Right lobe of liver (tissue), 6 donors: Measurements from ENCODE around the gene ZNF474. TPM values are rescaled to one million over a fixed set of nuclear protein-coding genes. Genes with fewer than 3 reads are reported as not detected.

Experiments used
- ATAC-seq, 4 donors: fragments of 200-7000 bp; cut with Tn5 transposase; one replicate each; pipeline ENCODE4 v1.9.1; 2020; ENCODE audit warnings: mild to moderate bottlenecking in 4 of 4, moderate library complexity in 4 of 4
- DNase-seq, 3 donors: peaks; one replicate each; pipeline ENCODE4 v3.0.0-alpha.2; 2020
- H3K27ac ChIP-seq, 3 donors: fragments of 200-600 bp; one replicate each; pipeline ENCODE4 v1.8.0; 2022
- H3K27me3 ChIP-seq, 2 donors: fragments of 200-600 bp; one replicate each; pipeline ENCODE4 v1.8.0; 2022
- H3K36me3 ChIP-seq, 4 donors: fragments of 200-600 bp; sonication (generic) in 1 of 4; one replicate each; pipeline versions ENCODE4 v1.5.1 to v1.8.0; 2017 to 2022; ENCODE audit warnings: control low read depth in 1 of 4
- H3K4me1 ChIP-seq, 4 donors: fragments of 200-600 bp; sonication (generic) in 1 of 4; one replicate each; pipeline versions ENCODE4 v1.5.1 to v1.8.0; 2017 to 2022; ENCODE audit warnings: control low read depth in 1 of 4
- H3K4me3 ChIP-seq, 3 donors: fragments of 200-600 bp; one replicate each; pipeline ENCODE4 v1.8.0; 2022
- H3K9me3 ChIP-seq, 4 donors: fragments of 200-600 bp; sonication (generic) in 1 of 4; one replicate each; pipeline versions ENCODE4 v1.5.1 to v1.8.0; 2017 to 2022; ENCODE audit warnings: control low read depth in 1 of 4
- POLR2A ChIP-seq: fragments of 450-650 bp; IDR thresholded peaks from one replicate; pipeline ENCODE4 v1.6.1; 2017; ENCODE audit warnings: antibody characterized with exemption, mild to moderate bottlenecking
- WGBS: methylation state at CpG from one replicate; pipeline ENCODE4 v1.1.6; 2018; ENCODE audit warnings: low coverage, low lambda C conversion rate; ENCODE audit not compliant: insufficient coverage; ENCODE audit errors: missing lambda C conversion rate; 5-methylcytosine and 5-hydroxymethylcytosine counted together
- intact Hi-C, 2 donors: fragments of 100-400 bp; cut with DNase I; formaldehyde crosslinking; loops; one replicate each; pipeline versions ENCODE4 v1.11.2 to v1.14.1; 2022
- total RNA-seq, 6 experiments: library from RNA; depleted of rRNA in 2 of 6; stranded (reverse); fragments of >200 nt in 2 of 6; fragmentation: NEBNext Ultra II Directional in 3 of 6; extraction: Animal tissue kit (Norgen Biotek cat#: 25700) in 3 of 6; gene quantifications; one replicate each; pipeline versions ENCODE4 v1.1.0 to v1.2.4, GENCODE V29; 2016 to 2023
- TF ChIP-seq, protein P1 (sequence below), 4 donors: fragments of 200-600 bp in 3 of 4; fragments of 450-650 bp in 1 of 4; IDR thresholded peaks; one replicate each; pipeline versions ENCODE4 v1.5.1 to v1.8.0; 2016 to 2022; ENCODE audit warnings: antibody characterized with exemption in 4 of 4, mild to moderate bottlenecking in 2 of 4
- donor health status: DM: no; HTN: yes; CAD: no.
- donor health status: DM: no; HTN: no; CAD: no.
- donor health status: DM: no; HTN: no; CAD: no.
- donor health status: DM: no; HTN: yes; CAD: no.
- donor health status: DM: no; HTN: yes; CAD: no.

ZNF474 gene
- total RNA-seq, 6 experiments from 2014 or later = 0.12 TPM; not detected in 5

DNA sequence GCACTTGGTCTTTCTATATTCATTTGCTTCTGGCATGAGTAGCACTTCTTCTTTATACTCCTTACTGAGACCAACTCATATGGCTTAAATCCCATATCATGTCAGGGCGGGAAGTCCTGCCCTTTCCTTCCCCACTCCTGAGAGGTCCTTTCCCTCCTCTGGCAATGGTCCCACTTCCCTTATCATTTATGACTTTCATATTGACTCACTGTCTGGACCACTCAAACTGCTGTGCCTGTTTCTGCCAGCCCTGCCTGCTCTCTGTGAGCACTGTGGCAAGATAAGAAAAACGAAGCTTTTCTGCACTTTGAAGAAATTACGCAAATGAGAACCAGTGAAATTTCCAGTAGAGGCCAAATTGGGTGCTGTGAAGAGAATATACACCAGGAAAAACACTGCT is 58.1 kb downstream of the ZNF474 start:
- Histone ChIP-seq H3K27me3 (no peaks in the 10 kb centered on the region), H3K27ac (no peak overlapping the region), H3K9me3 (no peaks in the 10 kb centered on the region), H3K4me3 (no peak overlapping the region), H3K36me3 (no peaks in the 10 kb centered on the region), H3K4me1 (no peaks in the 10 kb centered on the region)
- ATAC-seq = peak in 3 of 4 donors; percentile 37 to 59 (median 55)
- WGBS = 40% methylated on average over 3 of the region's 3 CpGs
- TF ChIP-seq, protein P1, sequence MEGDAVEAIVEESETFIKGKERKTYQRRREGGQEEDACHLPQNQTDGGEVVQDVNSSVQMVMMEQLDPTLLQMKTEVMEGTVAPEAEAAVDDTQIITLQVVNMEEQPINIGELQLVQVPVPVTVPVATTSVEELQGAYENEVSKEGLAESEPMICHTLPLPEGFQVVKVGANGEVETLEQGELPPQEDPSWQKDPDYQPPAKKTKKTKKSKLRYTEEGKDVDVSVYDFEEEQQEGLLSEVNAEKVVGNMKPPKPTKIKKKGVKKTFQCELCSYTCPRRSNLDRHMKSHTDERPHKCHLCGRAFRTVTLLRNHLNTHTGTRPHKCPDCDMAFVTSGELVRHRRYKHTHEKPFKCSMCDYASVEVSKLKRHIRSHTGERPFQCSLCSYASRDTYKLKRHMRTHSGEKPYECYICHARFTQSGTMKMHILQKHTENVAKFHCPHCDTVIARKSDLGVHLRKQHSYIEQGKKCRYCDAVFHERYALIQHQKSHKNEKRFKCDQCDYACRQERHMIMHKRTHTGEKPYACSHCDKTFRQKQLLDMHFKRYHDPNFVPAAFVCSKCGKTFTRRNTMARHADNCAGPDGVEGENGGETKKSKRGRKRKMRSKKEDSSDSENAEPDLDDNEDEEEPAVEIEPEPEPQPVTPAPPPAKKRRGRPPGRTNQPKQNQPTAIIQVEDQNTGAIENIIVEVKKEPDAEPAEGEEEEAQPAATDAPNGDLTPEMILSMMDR (IDR thresholded peaks at IDR 0.05) = no peak
- TF ChIP-seq POLR2A = no peak
- DNase-seq = no peak
- intact Hi-C loops = no loop called here

DNA sequence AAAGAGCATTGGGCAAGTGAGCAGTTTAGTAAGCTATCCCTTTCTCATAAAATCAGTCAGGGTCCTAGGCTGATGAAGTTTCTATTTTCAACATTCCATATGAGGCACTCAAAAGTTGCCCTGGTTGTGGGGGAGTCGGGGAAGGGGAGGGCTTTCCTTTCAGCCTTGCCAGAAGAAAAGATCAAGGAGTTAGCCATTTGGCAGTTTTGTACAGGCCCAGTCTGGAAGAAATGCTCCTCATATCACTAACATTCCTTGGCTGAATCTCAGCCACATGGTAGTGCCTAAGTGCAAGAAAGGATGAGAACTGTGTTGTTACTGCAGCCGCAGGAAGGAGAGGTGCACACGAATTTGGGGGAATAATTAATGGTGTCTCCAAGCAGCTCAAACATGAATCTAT is 60.8 kb downstream of the ZNF474 start:
- no peaks in the 10 kb centered on the region for H3K27me3 ChIP-seq
- no peak for ATAC-seq
- no peak overlapping the region for H3K4me3 ChIP-seq
- H3K4me1 ChIP-seq = no peaks in the 10 kb centered on the region
- intact Hi-C loops = loop anchor here in 1 of 2 donors (10.0 kb wide), 1 partner anchor 305 kb away; no protein-coding TSS in a partner anchor
- no peaks in the 10 kb centered on the region for H3K36me3 ChIP-seq
- no peaks in the 10 kb centered on the region for H3K9me3 ChIP-seq
- H3K27ac ChIP-seq = no peak overlapping the region
- DNase-seq = no peak
- no peak for TF ChIP-seq POLR2A
- TF ChIP-seq, protein P1 (IDR thresholded peaks at IDR 0.05) = no peak
- WGBS = 34% methylated on average over 3 of the region's 3 CpGs

DNA sequence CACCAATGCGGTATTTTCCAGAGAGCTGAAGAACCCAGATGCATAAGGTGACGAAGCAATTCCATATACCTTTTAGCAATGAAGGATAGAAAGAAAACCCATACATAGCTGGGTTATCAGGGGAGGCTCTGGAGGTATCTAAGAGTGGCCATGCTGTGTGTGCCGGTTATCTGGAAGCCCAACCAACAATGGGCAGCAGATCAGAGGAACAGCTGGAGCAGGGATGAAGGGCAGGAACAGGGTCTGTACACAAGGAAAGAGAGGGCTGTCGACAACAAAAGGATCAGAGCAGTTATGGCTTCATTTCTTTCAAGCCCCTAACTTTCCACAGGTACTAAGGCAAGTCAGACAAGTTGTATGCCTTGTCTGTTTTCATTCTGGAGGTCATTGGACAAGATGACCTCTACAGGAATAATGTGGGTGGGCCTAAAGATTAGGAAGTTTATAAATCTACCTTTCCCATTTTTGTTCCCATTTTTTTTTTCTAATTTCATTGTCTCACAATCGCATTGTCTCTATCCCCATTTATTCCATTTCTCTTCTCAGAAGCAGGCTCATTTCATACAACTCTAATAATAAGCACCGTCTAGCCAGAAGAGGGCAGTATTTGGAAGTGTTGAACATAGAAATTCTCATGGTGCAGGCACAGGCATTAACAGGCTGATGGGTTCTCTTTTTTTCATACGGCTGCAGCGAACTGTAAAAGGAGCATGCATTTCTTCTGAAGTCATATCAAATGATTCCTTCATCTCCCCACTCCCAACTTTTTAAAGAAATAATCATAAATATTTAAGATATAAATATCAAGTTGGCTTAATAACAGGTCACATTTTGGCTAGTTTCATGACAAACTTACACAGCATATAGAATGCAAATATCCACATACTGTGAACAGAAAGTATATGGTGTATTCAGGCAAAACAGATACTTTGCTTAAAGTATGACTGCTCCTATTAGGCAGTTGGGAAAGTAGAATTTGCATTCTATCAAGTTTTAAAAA is 63.5 kb downstream of the ZNF474 start:
- no peaks in the 10 kb centered on the region for H3K36me3 ChIP-seq
- 41% methylated on average over 8 of the region's 8 CpGs for WGBS
- H3K4me3 ChIP-seq = no peak overlapping the region
- no peaks in the 10 kb centered on the region for H3K9me3 ChIP-seq
- intact Hi-C loops = loop anchor here in 1 of 2 donors (10.0 kb wide), 1 partner anchor 302 kb away; no protein-coding TSS in a partner anchor
- no peaks in the 10 kb centered on the region for H3K27me3 ChIP-seq
- no peak for TF ChIP-seq POLR2A
- TF ChIP-seq, protein P1 (IDR thresholded peaks at IDR 0.05) = peak; percentile 51 to 62 (median 54)
- H3K27ac ChIP-seq = no peak overlapping the region
- no peak for DNase-seq
- no peaks in the 10 kb centered on the region for H3K4me1 ChIP-seq
- peak; percentile 81 to 87 (median 84) for ATAC-seq

DNA sequence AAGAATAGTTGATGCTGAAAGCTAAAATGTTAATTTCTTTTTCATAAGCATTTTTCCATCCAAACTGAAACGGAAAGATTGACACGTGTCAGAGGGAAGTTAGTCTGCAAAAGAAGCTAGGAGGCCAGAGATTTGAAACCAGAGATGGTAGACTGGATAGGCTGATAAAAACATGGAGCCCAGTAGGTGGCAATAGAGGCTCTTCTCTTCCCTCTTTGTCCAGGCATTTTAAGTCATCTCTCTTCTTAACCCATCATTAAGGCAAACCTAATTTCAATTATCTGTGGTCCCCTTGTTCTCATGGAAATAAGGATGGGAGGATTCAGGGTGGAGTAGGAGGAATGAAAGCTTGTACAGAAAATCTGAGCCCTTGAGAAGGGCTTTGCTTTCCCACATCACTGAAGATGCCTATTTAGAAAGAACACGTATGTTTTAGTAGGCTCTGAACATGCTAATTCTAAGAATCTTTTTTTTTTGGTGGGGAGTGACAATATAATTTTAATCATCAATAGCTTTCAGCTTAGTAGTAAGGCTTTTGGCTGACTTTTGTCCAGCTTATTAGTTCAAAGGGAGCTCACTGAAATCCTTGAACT is 66.6 kb downstream of the ZNF474 start:
- Histone ChIP-seq H3K4me3 (no peak overlapping the region), H3K36me3 (no peaks in the 10 kb centered on the region), H3K27ac (no peak overlapping the region), H3K27me3 (no peaks in the 10 kb centered on the region), H3K9me3 (no peaks in the 10 kb centered on the region), H3K4me1 (no peaks in the 10 kb centered on the region)
- ATAC-seq (peak; percentile 82 to 92 (median 88)), DNase-seq (no peak)
- 19% methylated on average over 3 of the region's 3 CpGs for WGBS
- intact Hi-C loops = loop anchor here in 1 of 2 donors (10.0 kb wide), 1 partner anchor 299 kb away; no protein-coding TSS in a partner anchor
- no peak for TF ChIP-seq POLR2A
- TF ChIP-seq, protein P1 (IDR thresholded peaks at IDR 0.05) = peak; percentile 51 to 62 (median 58)
